Hypothalamus (tissue), 51 donors: ENCODE data around the gene RASGRP2.
A peak's percentile ranks its signal among the peaks of the same experiment; 100 is the strongest.

Experiments
- DNase-seq, 51 donors: peaks; one replicate each; lab custom pipeline; 2025; lab: John Stamatoyannopoulos, UW

RASGRP2 gene

GRCh38 chr11:64758330-64759079, 14.6 kb upstream of the RASGRP2 start:
- DNase-seq: no peak

GRCh38 chr11:64757549-64758329, 13.8 kb upstream of the RASGRP2 start:
- DNase-seq: no peak

GRCh38 chr11:64755681-64756361, 11.9 kb upstream of the RASGRP2 start:
- DNase-seq: no peak

- no peak for DNase-seq
Measured at GRCh38 chr11:64754919-64755662, 11.1 kb upstream of the RASGRP2 start.

GRCh38 chr11:64754124-64754918, 10.4 kb upstream of the RASGRP2 start:
- DNase-seq: no peak

- no peak for DNase-seq
Measured at GRCh38 chr11:64753380-64754123, 9.6 kb upstream of the RASGRP2 start.

- no peak for DNase-seq
Measured at GRCh38 chr11:64753019-64753379, 9.1 kb upstream of the RASGRP2 start.

- DNase-seq: no peak
Measured at GRCh38 chr11:64752175-64752970, 8.4 kb upstream of the RASGRP2 start.

GRCh38 chr11:64751580-64751979, 7.6 kb upstream of the RASGRP2 start:
- no peak for DNase-seq

- no peak for DNase-seq
Measured at GRCh38 chr11:64751136-64751535, 7.2 kb upstream of the RASGRP2 start.

GRCh38 chr11:64750361-64751054, 6.6 kb upstream of the RASGRP2 start:
- DNase-seq: no peak

GRCh38 chr11:64747961-64748665, 4.2 kb upstream of the RASGRP2 start:
- no peak for DNase-seq

GRCh38 chr11:64746486-64746885, 2.5 kb upstream of the RASGRP2 start:
- no peak for DNase-seq

GRCh38 chr11:64745521-64746328, 1.8 kb upstream of the RASGRP2 start:
- DNase-seq: peak in 29 of 51 donors; percentile 18 to 71 (median 48)

GRCh38 chr11:64745189-64745520, 1.2 kb upstream of the RASGRP2 start:
- DNase-seq: peak in 27 of 51 donors; percentile 15 to 55 (median 35)

GRCh38 chr11:64744544-64745188, 724 bp upstream of the RASGRP2 start:
- DNase-seq: peak in 1 of 51 donors; percentile 41
